KMS-11 (cell line): Measurements from ENCODE around the gene C3orf70.

Experiments
- H2AFZ ChIP-seq: fragments of 200-600 bp; sonication (generic); 2 replicates; pipeline ENCODE4 v1.6.1; 2016; ENCODE audit warnings: antibody characterized with exemption, mixed run types, low read depth
- H3K27ac ChIP-seq: fragments of 200-600 bp; sonication (generic); 2 replicates; pipeline ENCODE4 v1.6.1; 2016; ENCODE audit warnings: mild to moderate bottlenecking, mixed run types
- H3K27me3 ChIP-seq: fragments of 200-600 bp; sonication (generic); 2 replicates; pipeline ENCODE4 v1.6.1; 2017; ENCODE audit warnings: mild to moderate bottlenecking, low read depth, mixed run types, moderate library complexity; ENCODE audit not compliant: insufficient read depth
- H3K36me3 ChIP-seq: fragments of 200-600 bp; sonication (generic); 2 replicates; pipeline ENCODE4 v1.6.1; 2017; ENCODE audit warnings: mild to moderate bottlenecking, mixed run types; ENCODE audit not compliant: insufficient read depth
- H3K4me1 ChIP-seq: fragments of 200-600 bp; sonication (generic); 2 replicates; pipeline ENCODE4 v1.6.1; 2016; ENCODE audit warnings: mild to moderate bottlenecking, low read depth, mixed run types; ENCODE audit not compliant: poor library complexity, severe bottlenecking
- H3K4me2 ChIP-seq: fragments of 200-600 bp; sonication (generic); 2 replicates; pipeline ENCODE4 v1.7.0; 2016; ENCODE audit warnings: mild to moderate bottlenecking, mixed run types
- H3K4me3 ChIP-seq: fragments of 200-600 bp; sonication (generic); IDR thresholded peaks from 2 replicates; pipeline ENCODE4 v1.6.1; 2017; ENCODE audit warnings: low read depth, low read length, mixed read lengths; ENCODE audit not compliant: insufficient read depth
- H3K79me2 ChIP-seq: fragments of 200-600 bp; sonication (generic); 2 replicates; pipeline ENCODE4 v1.6.1; 2016; ENCODE audit warnings: low read depth, mixed run types; ENCODE audit not compliant: insufficient read depth
- H3K9ac ChIP-seq: fragments of 200-600 bp; sonication (generic); 2 replicates; pipeline ENCODE4 v1.6.1; 2016; ENCODE audit warnings: mild to moderate bottlenecking, mixed run types
- H4K20me1 ChIP-seq: fragments of 200-600 bp; sonication (generic); 2 replicates; pipeline ENCODE4 v1.6.1; 2016; ENCODE audit warnings: mild to moderate bottlenecking, mixed run types; ENCODE audit not compliant: insufficient read depth
- CTCF ChIP-seq: fragments of 200-600 bp; sonication (generic); conservative IDR thresholded peaks from 2 replicates; pipeline ENCODE4 v1.6.1; 2017; ENCODE audit warnings: low read depth, mild to moderate bottlenecking, antibody characterized with exemption, low read length, moderate library complexity, mixed read lengths

The C3orf70 gene

GRCh38 chr3:185040425-185040824 lies 112.4 kb downstream of the C3orf70 start:
- no peaks in the 10 kb centered on the region for H4K20me1 ChIP-seq

GRCh38 chr3:185037801-185038200 lies 115.1 kb downstream of the C3orf70 start:
- Histone ChIP-seq H4K20me1 (no peaks in the 10 kb centered on the region), H3K4me1 (no peaks in the 10 kb centered on the region), H3K9ac (no peak overlapping the region), H3K27ac (no peak overlapping the region), H3K4me2 (no peak overlapping the region), H3K79me2 (no peaks in the 10 kb centered on the region), H3K4me3 (no peak overlapping the region), H3K27me3 (no peaks in the 10 kb centered on the region), H3K36me3 (no peaks in the 10 kb centered on the region), H2AFZ (no peak overlapping the region)
- no peak for TF ChIP-seq CTCF

More at GRCh38 chr3:185040425-185040824, 112.4 kb downstream of the C3orf70 start:
- Histone ChIP-seq H2AFZ (no peak overlapping the region), H3K4me2 (no peak overlapping the region), H3K4me1 (no peaks in the 10 kb centered on the region), H3K36me3 (no peaks in the 10 kb centered on the region), H3K27ac (no peak overlapping the region), H3K4me3 (no peak overlapping the region), H3K27me3 (no peaks in the 10 kb centered on the region), H3K79me2 (no peaks in the 10 kb centered on the region), H3K9ac (no peak overlapping the region)
- no peak for TF ChIP-seq CTCF

- Histone ChIP-seq H3K4me2 (no peak overlapping the region), H3K27me3 (no peaks in the 10 kb centered on the region), H2AFZ (no peak overlapping the region), H3K4me1 (no peaks in the 10 kb centered on the region), H4K20me1 (no peaks in the 10 kb centered on the region), H3K79me2 (no peaks in the 10 kb centered on the region), H3K27ac (no peak overlapping the region), H3K36me3 (no peaks in the 10 kb centered on the region), H3K4me3 (no peak overlapping the region), H3K9ac (no peak overlapping the region)
- TF ChIP-seq CTCF = no peak
These were observed 121.9 kb downstream of the C3orf70 start for GRCh38 chr3:185030951-185031350.

GRCh38 chr3:185030399-185030798 lies 122.5 kb downstream of the C3orf70 start:
- Histone ChIP-seq H3K9ac (no peak overlapping the region), H3K36me3 (no peaks in the 10 kb centered on the region), H3K27me3 (no peaks in the 10 kb centered on the region), H3K4me3 (no peak overlapping the region), H3K4me2 (no peak overlapping the region), H3K4me1 (no peaks in the 10 kb centered on the region), H3K79me2 (no peaks in the 10 kb centered on the region), H2AFZ (no peak overlapping the region), H3K27ac (no peak overlapping the region), H4K20me1 (no peaks in the 10 kb centered on the region)
- TF ChIP-seq CTCF = no peak
